B cell (primary cell): Measurements from ENCODE around the gene S100A10. TPM values are rescaled to one million over a fixed set of nuclear protein-coding genes. Genes with fewer than 3 reads are reported as not detected.

ENCODE experiments used
- ATAC-seq: fragments of 200-7000 bp; cut with Tn5 transposase; one replicate; pipeline ENCODE4 v1.10.0; 2021; ENCODE audit warnings: low read depth, mild to moderate bottlenecking, moderate number of reproducible peaks, moderate library complexity
- CTCF ChIA-PET: fragments of 350-600 bp; sonication (Branson Sonifier 250); formaldehyde crosslinking; loops from one replicate; lab custom pipeline; 2021; ENCODE audit warnings: antibody characterized with exemption, inconsistent platforms; lab: Charles Lee
- POLR2A ChIA-PET: fragments of 350-600 bp; sonication (Branson Sonifier 250); formaldehyde crosslinking; loops from one replicate; lab custom pipeline; 2021; ENCODE audit warnings: antibody characterized with exemption; lab: Charles Lee
- DNase-seq: peaks from one replicate; pipeline ENCODE4 v3.0.0; 2013
- H2AFZ ChIP-seq: 2 replicates; pipeline ENCODE4 v1.6.1; 2012; ENCODE audit warnings: mild to moderate bottlenecking, low read depth, low read length; ENCODE audit not compliant: insufficient read depth, poor library complexity, severe bottlenecking
- H3K27ac ChIP-seq, 2 donors: 1 replicate in 1 of 2; 2 replicates in 1 of 2; pipeline ENCODE4 v1.5.1; 2012 to 2013; ENCODE audit warnings: low read length in 2 of 2, mild to moderate bottlenecking in 2 of 2, moderate library complexity in 1 of 2
- H3K27me3 ChIP-seq, 4 experiments: fragments of 200-600 bp in 1 of 4; sonication (generic) in 1 of 4; replicated peaks in 1 of 4; 1 replicate in 2 of 4; 2 replicates in 2 of 4; pipeline versions ENCODE4 v1.6.1 to v1.7.0; 2013 to 2016; ENCODE audit warnings: low read length in 3 of 4, mild to moderate bottlenecking in 2 of 4, mixed read lengths in 1 of 4, moderate library complexity in 1 of 4; ENCODE audit not compliant: insufficient read depth in 4 of 4, control insufficient read depth in 3 of 4; ENCODE audit errors: control extremely low read depth in 1 of 4
- H3K36me3 ChIP-seq, 2 experiments: replicated peaks in 1 of 2; 1 replicate in 1 of 2; 2 replicates in 1 of 2; pipeline versions ENCODE4 v1.6.1 to v1.7.1; 2013; ENCODE audit warnings: low read length in 1 of 2; ENCODE audit not compliant: insufficient read depth in 2 of 2, control insufficient read depth in 1 of 2; ENCODE audit errors: control extremely low read depth in 1 of 2, extremely low read depth in 1 of 2
- H3K4me1 ChIP-seq, 2 donors: fragments of 200-600 bp in 1 of 2; sonication (generic) in 1 of 2; 1 replicate in 1 of 2; 2 replicates in 1 of 2; pipeline versions ENCODE4 v1.5.1 to v1.6.1; 2013 to 2017; ENCODE audit warnings: low read length in 2 of 2; ENCODE audit not compliant: control insufficient read depth in 2 of 2, insufficient read depth in 2 of 2
- H3K4me2 ChIP-seq: replicated peaks from 2 replicates; pipeline ENCODE3; 2012; ENCODE audit warnings: mild to moderate bottlenecking, low read depth, low read length; ENCODE audit not compliant: poor library complexity, severe bottlenecking
- H3K4me3 ChIP-seq, 5 experiments: fragments of 200-600 bp in 1 of 5; sonication (generic) in 1 of 5; 1 replicate in 3 of 5; 2 replicates in 2 of 5; pipeline versions ENCODE4 v1.5.1 to v1.7.0; 2011 to 2016; ENCODE audit warnings: low read length in 4 of 5, mild to moderate bottlenecking in 4 of 5, low read depth in 2 of 5, control low read depth in 1 of 5, moderate library complexity in 1 of 5; ENCODE audit not compliant: insufficient read depth in 1 of 5; ENCODE audit errors: control extremely low read depth in 1 of 5, extremely low read depth in 1 of 5
- H3K79me2 ChIP-seq: fragments of 200-600 bp; sonication (generic); one replicate; pipeline ENCODE4 v1.6.0; 2016; ENCODE audit warnings: low read length; ENCODE audit not compliant: control insufficient read depth, insufficient read depth
- H3K9ac ChIP-seq: fragments of 200-600 bp; sonication (generic); 2 replicates; pipeline ENCODE4 v1.6.1; 2017; ENCODE audit warnings: mild to moderate bottlenecking, low read length, moderate library complexity
- H3K9me3 ChIP-seq, 3 donors: one replicate each; pipeline versions ENCODE4 v1.6.1 to v1.7.1; 2013; ENCODE audit warnings: low read length in 2 of 3; ENCODE audit not compliant: control insufficient read depth in 2 of 3, insufficient read depth in 1 of 3; ENCODE audit errors: control extremely low read depth in 1 of 3
- H4K20me1 ChIP-seq: 2 replicates; pipeline ENCODE4 v1.6.0; 2012; ENCODE audit warnings: mild to moderate bottlenecking, low read length; ENCODE audit not compliant: insufficient read depth, control insufficient read depth, poor library complexity, severe bottlenecking
- H3K27ac Mint-ChIP-seq: one replicate; pipeline ENCODE4 v1.8.0; 2021; ENCODE audit warnings: mixed read lengths
- H3K27me3 Mint-ChIP-seq: one replicate; pipeline ENCODE4 v1.8.0; 2021; ENCODE audit warnings: mixed read lengths
- H3K4me1 Mint-ChIP-seq: one replicate; pipeline ENCODE4 v1.8.0; 2021; ENCODE audit warnings: mixed read lengths
- H3K4me3 Mint-ChIP-seq: one replicate; pipeline ENCODE4 v1.8.0; 2021; ENCODE audit warnings: mixed read lengths
- H3K9me3 Mint-ChIP-seq: one replicate; pipeline ENCODE4 v1.8.0; 2022; ENCODE audit warnings: mixed read lengths; ENCODE audit not compliant: insufficient read depth
- EZH2 ChIP-seq: IDR thresholded peaks from 2 replicates; pipeline ENCODE4 v1.6.1; 2012; ENCODE audit warnings: borderline replicate concordance, low read depth, mild to moderate bottlenecking, moderate library complexity, low read length; ENCODE audit not compliant: insufficient read depth, poor library complexity, severe bottlenecking
- WGBS: methylation state at CpG from one replicate; pipeline ENCODE4 v1.1.5; 2013; ENCODE audit warnings: missing lambda C conversion rate; ENCODE audit not compliant: insufficient coverage; 5-methylcytosine and 5-hydroxymethylcytosine counted together
- intact Hi-C: fragments of 100-400 bp; cut with micrococcal nuclease; formaldehyde crosslinking; loops from one replicate; pipeline ENCODE4 v1.10.0; 2022
- polyA plus RNA-seq: library from polyadenylated mRNA; depleted of rRNA; stranded (reverse); fragments of >200 nt; gene quantifications from 2 replicates; pipeline ENCODE4 v1.2.3, GENCODE V29; 2012
- total RNA-seq, 2 donors: library from RNA; stranded (reverse); fragments of 120-200 nt in 1 of 2; gene quantifications; 1 replicate in 1 of 2; 2 replicates in 1 of 2; pipeline versions ENCODE4 v1.2.3 to v1.2.4, GENCODE V29; 2013 to 2022
- TF ChIP-seq, protein P1 (sequence below): fragments of 200-600 bp; IDR thresholded peaks from one replicate; pipeline ENCODE4 v1.8.0; 2022; ENCODE audit warnings: antibody characterized with exemption, mild to moderate bottlenecking

The S100A10 gene
- total and polyA plus RNA-seq, 2 donors (not counting 1 experiment from before 2014, with no cell fraction given), result 38.0 to 47.1 TPM

DNA sequence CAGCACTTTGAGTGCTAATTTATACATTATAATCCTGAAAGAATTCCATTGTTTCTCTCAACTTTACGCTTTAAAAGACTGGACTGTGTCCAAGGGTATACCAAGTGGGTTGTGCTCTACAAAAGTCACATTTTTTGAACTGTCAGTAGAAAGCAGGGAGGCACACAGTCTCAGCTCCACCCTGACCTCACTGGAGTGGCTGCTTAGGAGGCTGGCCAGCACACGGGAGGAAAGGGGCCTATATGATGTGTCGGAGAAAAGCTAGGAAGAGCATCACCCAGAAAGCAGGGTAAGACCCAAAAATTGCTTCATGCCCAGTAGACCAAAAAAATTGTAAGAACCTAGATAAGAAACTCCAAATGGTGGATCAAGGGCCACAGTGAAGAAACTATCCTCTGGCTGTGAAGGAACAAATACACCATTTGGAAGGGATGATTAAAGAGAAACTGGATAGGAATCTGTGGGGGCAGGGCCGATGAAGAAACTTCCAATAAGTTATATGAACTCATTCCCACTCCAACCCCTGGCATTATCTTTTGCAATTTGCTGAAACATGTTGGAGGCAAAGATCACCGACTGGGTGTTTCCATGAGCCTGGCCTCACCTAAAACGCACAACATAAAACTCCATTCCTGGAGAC lies 1.9 kb downstream of the S100A10 start:
- H3K79me2 ChIP-seq, result peaks cover 13% of the 10 kb centered on the region
- H3K4me1 ChIP-seq, result peaks cover 13 to 30% of the 10 kb centered on the region in 2 donors
- ChIA-PET POLR2A (interaction anchor here (0.9 kb wide), 1 partner anchor 10 kb away, joined by 5 read pairs; no protein-coding TSS in a partner anchor), CTCF (interaction anchor here (4.0 to 16.1 kb wide), 3 partner anchors 9 to 60 kb away, joined by 15 to 341 read pairs (median 138); no protein-coding TSS in a partner anchor)
- DNase-seq (no peak), ATAC-seq (no peak)
- H3K4me1 Mint-ChIP-seq, result peaks cover 32% of the 10 kb centered on the region
- peak overlapping the region; percentile 94 for H3K4me3 Mint-ChIP-seq
- no peak for TF ChIP-seq EZH2
- TF ChIP-seq, protein P1, sequence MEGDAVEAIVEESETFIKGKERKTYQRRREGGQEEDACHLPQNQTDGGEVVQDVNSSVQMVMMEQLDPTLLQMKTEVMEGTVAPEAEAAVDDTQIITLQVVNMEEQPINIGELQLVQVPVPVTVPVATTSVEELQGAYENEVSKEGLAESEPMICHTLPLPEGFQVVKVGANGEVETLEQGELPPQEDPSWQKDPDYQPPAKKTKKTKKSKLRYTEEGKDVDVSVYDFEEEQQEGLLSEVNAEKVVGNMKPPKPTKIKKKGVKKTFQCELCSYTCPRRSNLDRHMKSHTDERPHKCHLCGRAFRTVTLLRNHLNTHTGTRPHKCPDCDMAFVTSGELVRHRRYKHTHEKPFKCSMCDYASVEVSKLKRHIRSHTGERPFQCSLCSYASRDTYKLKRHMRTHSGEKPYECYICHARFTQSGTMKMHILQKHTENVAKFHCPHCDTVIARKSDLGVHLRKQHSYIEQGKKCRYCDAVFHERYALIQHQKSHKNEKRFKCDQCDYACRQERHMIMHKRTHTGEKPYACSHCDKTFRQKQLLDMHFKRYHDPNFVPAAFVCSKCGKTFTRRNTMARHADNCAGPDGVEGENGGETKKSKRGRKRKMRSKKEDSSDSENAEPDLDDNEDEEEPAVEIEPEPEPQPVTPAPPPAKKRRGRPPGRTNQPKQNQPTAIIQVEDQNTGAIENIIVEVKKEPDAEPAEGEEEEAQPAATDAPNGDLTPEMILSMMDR, result no peak
- H3K27ac ChIP-seq, result no peak overlapping the region
- no peaks in the 10 kb centered on the region for H3K27me3 Mint-ChIP-seq
- WGBS, result 100% methylated on average over 4 of the region's 6 CpGs
- peaks cover 17% of the 10 kb centered on the region for H4K20me1 ChIP-seq
- no peak overlapping the region for H2AFZ ChIP-seq
- H3K27me3 ChIP-seq, result no peaks in the 10 kb centered on the region
- H3K4me2 ChIP-seq, result peak overlapping the region; percentile 95
- no peaks in the 10 kb centered on the region for H3K9me3 Mint-ChIP-seq
- intact Hi-C loops, result no loop called here
- no peaks in the 10 kb centered on the region for H3K36me3 ChIP-seq
- peak overlapping the region; percentile 56 for H3K27ac Mint-ChIP-seq
- no peak overlapping the region for H3K9ac ChIP-seq
- no peaks in the 10 kb centered on the region for H3K9me3 ChIP-seq
- no peak overlapping the region for H3K4me3 ChIP-seq

GRCh38 chr1:151990856-151991198 lies 2.8 kb downstream of the S100A10 start:
- TF ChIP-seq, protein P1, result no peak
- no peak for TF ChIP-seq EZH2
- Histone ChIP-seq H3K36me3 (peaks cover 0 to 3% of the 10 kb centered on the region in 2 experiments), H3K4me1 (peaks cover 13 to 26% of the 10 kb centered on the region in 2 donors), H3K27me3 (no peaks in the 10 kb centered on the region), H4K20me1 (peaks cover 17% of the 10 kb centered on the region), H3K4me3 (no peak overlapping the region), H2AFZ (no peak overlapping the region), H3K27ac (no peak overlapping the region), H3K79me2 (peaks cover 13% of the 10 kb centered on the region), H3K4me2 (no peak overlapping the region), H3K9me3 (no peaks in the 10 kb centered on the region), H3K9ac (no peak overlapping the region)
- H3K4me3 Mint-ChIP-seq, result no peak overlapping the region
- POLR2A ChIA-PET, result no interaction called here
- H3K27me3 Mint-ChIP-seq, result no peaks in the 10 kb centered on the region
- H3K27ac Mint-ChIP-seq, result no peak overlapping the region
- CTCF ChIA-PET, result interaction anchor here (0.6 to 12.0 kb wide), 4 partner anchors 10 to 98 kb away, joined by 3 to 138 read pairs (median 9); no protein-coding TSS in a partner anchor
- ATAC-seq (no peak), DNase-seq (no peak)
- intact Hi-C loops, result no loop called here
- WGBS, result 100% methylated on average over 3 of the region's 5 CpGs
- H3K4me1 Mint-ChIP-seq, result peaks cover 37% of the 10 kb centered on the region
- H3K9me3 Mint-ChIP-seq, result no peaks in the 10 kb centered on the region
